GM18858 (cell line): ENCODE data around the gene TBC1D14.
A peak's percentile ranks its signal among the peaks of the same experiment; 100 is the strongest.

Source experiments
- ATAC-seq: cut with Tn5 transposase; IDR thresholded peaks from one replicate; pipeline ENCODE4 v1.9.1; 2021; ENCODE audit not compliant: unreplicated experiment

Gene TBC1D14

GRCh38 chr4:7034262-7035081, 124.8 kb downstream of the TBC1D14 start:
- no peak for ATAC-seq

- ATAC-seq, result no peak
These were observed 127.8 kb downstream of the TBC1D14 start for GRCh38 chr4:7037425-7037824.

- no peak for ATAC-seq
These were observed 131.1 kb downstream of the TBC1D14 start for GRCh38 chr4:7040765-7041164.

- ATAC-seq, result no peak
These were observed 131.6 kb downstream of the TBC1D14 start for GRCh38 chr4:7041246-7041645.

- no peak for ATAC-seq
These were observed 132.3 kb downstream of the TBC1D14 start for GRCh38 chr4:7041801-7042502.

- ATAC-seq, result peak; percentile 63
These were observed 133.1 kb downstream of the TBC1D14 start for GRCh38 chr4:7042503-7043283.

GRCh38 chr4:7043284-7044136, 133.9 kb downstream of the TBC1D14 start, which contains the start of gene TADA2B:
Gene TADA2B, plus strand, starts transcription at chr4:7043372. Its CDS starts 208 bp downstream, at chr4:7043580.
- ATAC-seq, result peak; percentile 18

- no peak for ATAC-seq
These were observed 134.7 kb downstream of the TBC1D14 start for GRCh38 chr4:7044137-7044930.

- no peak for ATAC-seq
These were observed 135.9 kb downstream of the TBC1D14 start for GRCh38 chr4:7045553-7045952.

GRCh38 chr4:7045961-7046921, 136.6 kb downstream of the TBC1D14 start:
- ATAC-seq, result peak; percentile 33

- no peak for ATAC-seq
These were observed 137.3 kb downstream of the TBC1D14 start for GRCh38 chr4:7046971-7047370.

GRCh38 chr4:7048642-7049041, 139.0 kb downstream of the TBC1D14 start:
- no peak for ATAC-seq

GRCh38 chr4:7049295-7049694, 139.7 kb downstream of the TBC1D14 start:
- ATAC-seq, result no peak

- no peak for ATAC-seq
These were observed 140.1 kb downstream of the TBC1D14 start for GRCh38 chr4:7049739-7050138.

GRCh38 chr4:7050481-7051143, 141.0 kb downstream of the TBC1D14 start:
- no peak for ATAC-seq

- no peak for ATAC-seq
These were observed 141.5 kb downstream of the TBC1D14 start for GRCh38 chr4:7051144-7051495.

GRCh38 chr4:7051905-7052304, 142.3 kb downstream of the TBC1D14 start:
- ATAC-seq, result no peak

GRCh38 chr4:7052313-7052712, 142.7 kb downstream of the TBC1D14 start:
- ATAC-seq, result no peak
